GM19468 (cell line): ENCODE measurements around the gene TBC1D22A.
"Not testable (repeated sequence)": the region's sequence is repeated elsewhere in the genome, so short reads cannot be mapped to it uniquely, and the experiment has no call there.

Experiments used
- ATAC-seq: cut with Tn5 transposase; IDR thresholded peaks from one replicate; pipeline ENCODE4 v1.9.1; 2021; ENCODE audit warnings: mild to moderate bottlenecking, moderate library complexity, moderate number of reproducible peaks; ENCODE audit not compliant: unreplicated experiment; ENCODE audit errors: extremely low read depth

The TBC1D22A gene

GRCh38 chr22:46974631-46975585 lies 212.5 kb downstream of the TBC1D22A start:
- no peak for ATAC-seq

GRCh38 chr22:46976143-46976542 lies 213.7 kb downstream of the TBC1D22A start:
- ATAC-seq = no peak

- ATAC-seq = no peak
Measured at GRCh38 chr22:46976598-46976997, 214.1 kb downstream of the TBC1D22A start.

GRCh38 chr22:46977656-46978343 lies 215.3 kb downstream of the TBC1D22A start:
- no peak for ATAC-seq

- ATAC-seq = not testable (repeated sequence)
Measured at GRCh38 chr22:46978668-46979067, 216.2 kb downstream of the TBC1D22A start.

GRCh38 chr22:46979506-46979905 lies 217.1 kb downstream of the TBC1D22A start:
- ATAC-seq = no peak

GRCh38 chr22:46980392-46980791 lies 217.9 kb downstream of the TBC1D22A start:
- no peak for ATAC-seq

- ATAC-seq = no peak
Measured at GRCh38 chr22:46982635-46983034, 220.2 kb downstream of the TBC1D22A start.

- no peak for ATAC-seq
Measured at GRCh38 chr22:46983046-46983445, 220.6 kb downstream of the TBC1D22A start.

- ATAC-seq = no peak
Measured at GRCh38 chr22:46984751-46985506, 222.5 kb downstream of the TBC1D22A start.

- no peak for ATAC-seq
Measured at GRCh38 chr22:46985507-46985882, 223.0 kb downstream of the TBC1D22A start.

- no peak for ATAC-seq
Measured at GRCh38 chr22:46986788-46987187, 224.3 kb downstream of the TBC1D22A start.

GRCh38 chr22:46990937-46991550 lies 228.6 kb downstream of the TBC1D22A start:
- ATAC-seq = no peak

GRCh38 chr22:46991666-46992065 lies 229.2 kb downstream of the TBC1D22A start:
- no peak for ATAC-seq

GRCh38 chr22:46992121-46992731 lies 229.8 kb downstream of the TBC1D22A start:
- ATAC-seq = no peak

- ATAC-seq = no peak
Measured at GRCh38 chr22:46993633-46994032, 231.2 kb downstream of the TBC1D22A start.

GRCh38 chr22:46994265-46994664 lies 231.8 kb downstream of the TBC1D22A start:
- no peak for ATAC-seq

GRCh38 chr22:46994983-46995382 lies 232.5 kb downstream of the TBC1D22A start:
- no peak for ATAC-seq

GRCh38 chr22:46995501-46996360 lies 233.3 kb downstream of the TBC1D22A start:
- ATAC-seq = no peak
